ENCODE results near the gene MAP3K4.

The MAP3K4 gene

DNA sequence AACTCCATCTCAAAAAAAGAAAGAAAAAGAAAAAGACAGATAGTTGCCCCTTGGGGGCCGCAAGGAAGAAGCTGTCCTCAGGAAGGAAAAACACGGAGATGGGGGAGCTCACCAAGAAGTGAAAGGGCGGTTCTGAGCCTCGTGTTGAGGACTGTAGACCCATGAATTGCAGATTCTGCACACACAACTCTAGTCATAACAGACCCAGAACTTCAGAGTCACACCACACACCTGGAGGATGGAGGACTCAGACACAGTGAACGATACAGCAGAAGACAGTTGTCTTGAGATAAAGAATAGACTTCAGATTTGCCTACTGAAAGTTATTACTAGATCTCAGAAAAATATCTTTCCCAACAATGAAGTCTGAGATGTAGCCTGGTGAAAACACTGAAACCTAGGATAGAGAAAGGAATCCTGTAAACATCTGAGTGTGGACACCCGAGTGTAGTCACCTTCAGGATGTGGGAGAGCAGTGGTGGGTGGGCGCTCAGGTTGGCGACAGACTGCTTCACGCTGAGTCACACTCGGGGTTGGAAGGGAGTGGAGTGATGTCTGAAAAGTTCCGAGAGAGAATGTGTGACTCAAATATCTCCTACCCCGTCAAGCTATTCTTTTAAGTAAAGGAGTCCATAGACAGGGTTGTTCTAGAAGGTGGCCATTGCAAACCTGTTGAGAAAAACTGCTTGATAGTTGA lies 88.1 kb downstream of the MAP3K4 start:
- DNase-seq (ENCODE audit: low read depth in 2 of 2, low spot score in 1 of 2), result no peak

DNA sequence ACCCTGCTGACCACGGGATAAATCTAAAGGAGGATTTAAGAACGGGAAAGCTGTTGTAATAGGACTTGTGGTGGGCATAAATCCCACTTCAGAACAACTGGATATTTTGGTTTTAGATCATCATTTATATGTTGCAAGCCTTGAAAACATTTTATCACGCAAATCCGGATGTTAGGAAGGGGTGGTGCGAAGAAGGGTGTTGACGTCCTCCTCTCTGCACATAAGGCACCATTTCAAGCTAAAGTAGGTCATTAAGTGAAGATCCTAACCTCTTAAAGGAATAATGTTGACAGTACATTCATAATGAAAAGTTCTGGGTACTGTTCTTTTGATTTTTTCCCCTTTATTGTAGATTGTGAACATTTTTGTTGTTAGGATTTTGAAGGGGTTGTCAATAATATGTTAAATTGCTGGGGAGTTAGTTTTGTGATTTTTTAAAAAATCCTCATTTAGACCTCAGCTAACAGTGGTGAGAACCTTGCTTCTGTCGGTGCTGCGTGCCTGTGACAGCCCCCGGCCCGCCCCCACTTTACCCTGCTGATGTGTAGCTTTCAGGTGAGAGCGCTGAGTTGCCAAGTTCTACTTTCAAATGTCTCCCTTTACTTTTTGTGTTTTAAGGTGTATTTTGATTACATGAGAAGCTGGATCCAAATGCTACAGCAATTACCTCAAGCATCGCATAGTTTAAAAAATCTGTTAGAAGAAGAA lies 88.8 kb downstream of the MAP3K4 start:
- DNase-seq (ENCODE audit: low read depth in 2 of 2, low spot score in 1 of 2), result no peak

DNA sequence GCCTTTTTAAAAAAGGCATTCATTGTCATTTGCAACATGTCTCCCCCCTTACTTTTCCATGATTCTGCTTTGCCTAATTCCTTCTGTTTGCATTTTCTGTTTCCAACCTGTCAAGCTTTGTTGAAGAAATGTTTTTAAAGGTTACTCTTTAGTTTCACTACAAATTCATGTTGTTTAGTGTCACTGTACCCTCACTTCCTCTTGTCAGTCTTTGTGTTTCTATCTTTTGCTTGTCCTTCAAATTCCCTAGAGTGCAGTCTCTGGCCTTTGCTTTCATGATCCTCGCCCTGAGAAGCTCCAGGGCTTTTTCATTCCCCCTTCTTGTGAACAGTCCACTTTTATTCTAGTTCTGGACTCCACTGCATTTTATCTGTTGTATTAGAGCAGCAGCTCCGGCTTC lies 90.6 kb downstream of the MAP3K4 start:
- no peak for DNase-seq (ENCODE audit: low read depth in 2 of 2, low spot score in 1 of 2)

DNA sequence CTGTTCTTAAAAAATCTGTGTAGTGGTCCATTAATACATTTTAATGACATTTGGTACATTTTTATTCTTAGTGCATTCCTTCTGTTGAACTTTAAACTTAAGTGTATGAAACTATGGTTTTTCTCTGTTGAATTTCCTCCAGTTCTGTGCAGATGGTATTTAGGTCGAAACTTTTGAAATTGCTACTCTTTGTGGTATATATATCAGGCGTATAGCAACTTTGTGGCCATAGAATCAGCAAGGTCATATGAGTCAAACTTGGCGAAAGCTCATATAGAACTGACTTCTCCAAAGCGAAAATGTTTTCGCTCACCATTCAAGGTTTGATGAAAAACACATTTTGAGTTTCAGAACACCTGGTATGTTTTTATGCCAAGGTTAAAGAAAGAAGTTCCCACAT lies 93.7 kb downstream of the MAP3K4 start:
- DNase-seq (ENCODE audit: low read depth in 2 of 2, low spot score in 1 of 2), result no peak

DNA sequence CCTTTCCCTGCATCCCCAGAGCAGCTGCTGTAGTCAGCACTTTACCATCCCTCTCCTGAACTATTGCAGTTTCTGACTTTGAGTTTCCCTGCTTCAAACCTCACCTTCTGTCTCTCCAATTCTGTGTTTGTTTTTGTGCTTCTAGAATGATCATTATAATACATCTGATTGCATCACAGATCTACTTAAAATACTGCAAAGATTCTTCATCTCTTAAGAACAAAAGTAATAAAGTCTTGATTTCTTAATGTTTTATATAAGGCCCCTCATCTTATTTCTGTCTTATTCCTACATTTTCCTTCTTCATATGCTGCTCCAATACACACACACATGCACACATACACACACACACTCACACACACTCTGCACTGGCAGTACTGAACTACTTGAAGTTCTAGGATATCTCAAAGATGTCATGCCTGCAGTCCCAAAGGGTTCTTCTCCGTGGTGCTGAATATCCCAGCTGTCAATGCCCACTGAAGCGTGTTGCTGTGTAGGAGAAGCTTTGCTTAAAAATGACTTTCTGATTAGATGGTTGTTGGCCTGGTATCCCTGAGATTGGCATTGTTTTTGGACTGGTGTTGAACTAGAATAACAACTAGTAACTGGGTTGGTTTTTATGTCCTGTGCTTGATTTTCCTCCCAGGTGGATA lies 97.2 kb downstream of the MAP3K4 start:
- no peak for DNase-seq (ENCODE audit: low read depth in 2 of 2, low spot score in 1 of 2)

DNA sequence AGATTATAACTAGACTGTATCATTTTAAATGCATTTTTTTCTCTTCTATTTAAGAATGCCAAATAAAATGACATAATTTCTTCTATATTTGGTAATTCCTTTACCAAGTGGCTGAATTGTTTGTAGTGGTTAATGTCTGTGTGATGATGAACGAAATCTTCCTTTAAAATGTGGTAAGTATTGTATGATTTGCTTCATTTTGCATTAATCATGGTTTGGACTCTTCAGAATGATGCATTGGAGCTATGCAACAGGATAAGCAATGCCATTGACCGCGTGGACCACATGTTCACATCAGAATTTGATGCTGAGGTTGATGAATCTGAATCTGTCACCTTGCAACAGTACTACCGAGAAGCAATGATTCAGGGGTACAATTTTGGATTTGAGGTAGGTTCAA lies 99.6 kb downstream of the MAP3K4 start:
- DNase-seq (ENCODE audit: low read depth in 2 of 2, low spot score in 1 of 2), result no peak

DNA sequence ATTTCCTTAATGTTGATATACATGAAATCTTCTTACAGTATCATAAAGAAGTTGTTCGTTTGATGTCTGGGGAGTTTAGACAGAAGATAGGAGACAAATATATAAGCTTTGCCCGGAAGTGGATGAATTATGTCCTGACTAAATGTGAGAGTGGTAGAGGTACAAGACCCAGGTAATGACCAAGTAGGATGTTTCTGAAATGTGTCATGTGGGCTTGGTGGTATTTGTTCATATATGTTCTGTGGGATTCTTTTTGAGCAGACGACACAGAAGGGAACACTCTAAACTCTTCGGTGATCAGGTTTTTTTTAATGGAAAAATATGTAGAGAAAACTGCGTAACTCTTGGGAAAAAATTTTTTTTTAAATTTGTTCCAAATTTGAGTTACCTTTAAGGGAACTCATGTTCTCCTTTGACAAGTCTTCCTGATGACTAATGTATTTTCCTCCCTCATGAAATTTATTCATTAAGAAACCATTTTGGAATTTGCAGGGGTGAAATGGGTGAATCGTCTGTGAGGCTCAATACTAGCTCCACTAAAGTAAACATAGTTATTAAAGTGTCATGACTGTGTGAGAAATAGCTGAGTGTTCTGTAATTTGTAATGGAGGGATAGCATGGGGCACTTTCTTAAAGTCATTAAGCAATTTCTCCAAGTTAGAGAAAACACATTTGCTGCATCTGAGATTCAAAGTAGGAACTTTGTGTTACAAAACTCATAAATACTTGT lies 100.6 kb downstream of the MAP3K4 start:
- no peak for DNase-seq (ENCODE audit: low read depth in 2 of 2, low spot score in 1 of 2)

DNA sequence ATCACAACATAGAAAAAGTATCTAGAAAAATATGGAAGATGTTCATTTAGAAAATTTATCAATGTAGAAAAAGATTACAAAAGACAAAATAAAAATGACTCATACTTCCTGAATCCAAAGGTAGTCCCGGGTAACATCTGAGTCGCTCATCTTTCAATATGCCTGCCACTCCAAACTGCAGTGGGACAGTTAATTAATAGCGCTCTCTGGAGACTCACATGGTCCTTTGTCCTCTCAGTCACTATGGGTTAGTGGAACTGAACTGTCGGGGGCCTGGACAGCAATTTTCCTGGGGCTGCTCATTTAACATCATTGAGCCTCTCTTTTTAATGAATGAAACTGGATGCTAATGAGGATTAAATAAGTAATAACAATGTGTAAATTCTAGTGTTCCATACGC lies 103.4 kb downstream of the MAP3K4 start:
- DNase-seq (ENCODE audit: low read depth in 2 of 2, low spot score in 1 of 2), result no peak

DNA sequence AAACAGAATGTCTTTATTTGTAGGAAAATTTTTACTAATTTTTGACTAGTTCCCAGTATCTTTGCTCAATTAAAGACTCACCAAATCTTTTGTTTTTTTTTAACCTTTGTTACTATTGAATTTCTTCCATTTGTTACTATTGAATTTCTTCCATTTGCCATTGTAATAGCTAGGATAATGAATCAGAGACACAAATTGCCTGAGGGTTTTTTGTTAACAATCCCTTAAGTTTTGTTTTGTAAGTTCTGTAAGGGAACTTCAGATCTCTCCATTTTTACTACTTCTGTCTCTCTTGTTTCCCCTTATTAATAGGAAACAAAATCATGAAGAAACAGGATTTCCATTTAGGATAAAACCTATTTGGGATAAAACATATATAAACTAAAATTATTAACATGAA lies 104.3 kb downstream of the MAP3K4 start:
- no peak for DNase-seq (ENCODE audit: low read depth in 2 of 2, low spot score in 1 of 2)

DNA sequence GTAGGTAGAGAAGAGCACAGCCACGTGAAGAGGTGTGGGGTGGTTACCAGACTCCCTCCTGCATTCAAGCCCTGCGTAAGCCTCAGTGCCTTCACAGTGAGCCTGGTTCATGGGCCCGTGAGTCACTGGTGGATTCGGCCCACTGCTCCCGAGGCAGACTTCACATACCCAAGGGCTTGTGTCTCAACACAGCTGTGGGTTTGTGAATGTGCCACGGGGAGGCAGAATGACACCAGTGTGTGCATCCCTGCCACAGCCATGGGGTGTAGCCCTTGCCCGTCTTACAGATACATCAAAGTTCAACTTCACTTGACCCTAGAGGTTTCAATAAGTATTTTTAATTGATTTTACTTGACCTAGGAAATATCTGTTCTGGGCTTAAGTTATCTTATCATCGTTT lies 108.5 kb downstream of the MAP3K4 start:
- no peak for DNase-seq (ENCODE audit: low read depth in 2 of 2, low spot score in 1 of 2)

DNA sequence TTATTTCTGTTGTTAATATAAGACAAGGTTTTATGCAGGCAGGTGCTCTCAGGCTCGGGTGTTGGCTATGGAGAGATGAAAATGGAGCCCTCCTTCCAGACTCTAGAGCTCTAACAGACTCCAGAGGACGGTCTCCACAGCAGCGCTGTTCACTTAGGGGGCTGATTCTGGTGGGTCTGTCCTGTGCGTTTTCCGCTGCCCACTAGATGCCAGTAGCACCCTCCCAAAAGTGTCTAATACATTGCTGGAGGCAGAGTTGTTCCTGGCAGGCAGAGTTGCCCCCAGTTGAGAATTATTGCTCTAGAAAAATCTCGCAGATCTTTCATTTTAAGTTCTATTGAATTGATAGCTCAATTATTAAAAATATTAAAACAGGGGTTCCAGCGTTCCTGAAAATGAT lies 109.9 kb downstream of the MAP3K4 start:
- no peak for DNase-seq (ENCODE audit: low read depth in 2 of 2, low spot score in 1 of 2)

DNA sequence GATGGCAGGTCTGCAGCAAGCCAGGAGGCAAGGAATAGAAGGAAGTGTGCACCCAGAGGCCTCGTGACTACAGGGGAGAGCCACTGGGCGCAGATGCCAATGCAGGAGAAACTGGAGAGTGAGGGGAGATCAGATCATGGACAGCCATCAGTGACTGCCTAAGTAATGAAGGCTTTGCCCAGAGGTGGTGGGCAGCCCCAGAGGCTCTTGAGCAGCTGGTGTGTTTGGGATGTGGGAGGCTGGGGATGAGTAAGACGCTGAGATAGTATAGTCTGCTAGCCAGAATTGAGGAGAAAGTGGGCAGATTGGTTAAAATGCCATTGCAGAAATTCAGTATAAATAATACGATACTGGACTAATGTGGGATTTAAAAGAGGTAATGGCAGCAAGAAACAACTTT lies 111.9 kb downstream of the MAP3K4 start:
- no peak for DNase-seq (ENCODE audit: low read depth in 2 of 2, low spot score in 1 of 2)

DNA sequence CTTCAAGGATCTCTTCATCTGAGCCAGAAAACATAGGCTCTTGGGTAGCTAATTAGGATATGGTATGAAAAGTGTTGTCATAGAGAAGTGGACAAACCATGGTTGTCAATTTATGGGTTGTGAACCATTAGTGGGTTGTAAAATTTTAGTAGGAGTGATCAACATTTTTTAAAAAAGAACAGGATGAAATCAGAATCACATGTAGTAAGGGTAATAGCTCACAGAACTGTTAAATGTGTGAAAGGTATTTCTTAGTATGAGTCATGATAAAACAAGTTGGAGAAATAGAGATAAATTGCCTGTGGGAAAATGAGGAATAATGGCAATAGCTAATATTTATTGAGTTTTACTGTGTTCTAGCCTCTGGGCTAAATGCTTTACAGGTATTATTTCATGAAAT lies 113.4 kb downstream of the MAP3K4 start:
- no peak for DNase-seq (ENCODE audit: low read depth in 2 of 2, low spot score in 1 of 2)

DNA sequence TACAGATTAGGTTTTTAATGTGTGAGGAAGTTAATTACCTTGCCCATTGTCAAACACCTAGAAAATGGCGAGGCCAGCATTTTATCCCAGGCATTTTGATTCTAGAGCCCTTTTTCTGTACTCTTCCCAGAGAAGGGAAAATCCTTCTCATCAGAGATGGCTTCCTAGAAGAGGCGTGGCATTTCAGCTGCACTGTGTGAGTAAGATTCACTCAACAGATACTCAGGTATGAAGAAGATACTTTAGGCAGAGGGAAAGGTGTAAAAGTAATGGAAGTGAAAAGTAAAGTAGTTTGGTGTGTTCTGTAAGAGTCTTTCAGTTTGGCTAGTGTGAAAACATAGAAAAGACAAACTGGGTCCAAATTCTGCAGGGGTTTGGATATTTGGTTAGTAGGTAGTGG lies 113.8 kb downstream of the MAP3K4 start:
- no peak for DNase-seq (ENCODE audit: low read depth in 2 of 2, low spot score in 1 of 2)

DNA sequence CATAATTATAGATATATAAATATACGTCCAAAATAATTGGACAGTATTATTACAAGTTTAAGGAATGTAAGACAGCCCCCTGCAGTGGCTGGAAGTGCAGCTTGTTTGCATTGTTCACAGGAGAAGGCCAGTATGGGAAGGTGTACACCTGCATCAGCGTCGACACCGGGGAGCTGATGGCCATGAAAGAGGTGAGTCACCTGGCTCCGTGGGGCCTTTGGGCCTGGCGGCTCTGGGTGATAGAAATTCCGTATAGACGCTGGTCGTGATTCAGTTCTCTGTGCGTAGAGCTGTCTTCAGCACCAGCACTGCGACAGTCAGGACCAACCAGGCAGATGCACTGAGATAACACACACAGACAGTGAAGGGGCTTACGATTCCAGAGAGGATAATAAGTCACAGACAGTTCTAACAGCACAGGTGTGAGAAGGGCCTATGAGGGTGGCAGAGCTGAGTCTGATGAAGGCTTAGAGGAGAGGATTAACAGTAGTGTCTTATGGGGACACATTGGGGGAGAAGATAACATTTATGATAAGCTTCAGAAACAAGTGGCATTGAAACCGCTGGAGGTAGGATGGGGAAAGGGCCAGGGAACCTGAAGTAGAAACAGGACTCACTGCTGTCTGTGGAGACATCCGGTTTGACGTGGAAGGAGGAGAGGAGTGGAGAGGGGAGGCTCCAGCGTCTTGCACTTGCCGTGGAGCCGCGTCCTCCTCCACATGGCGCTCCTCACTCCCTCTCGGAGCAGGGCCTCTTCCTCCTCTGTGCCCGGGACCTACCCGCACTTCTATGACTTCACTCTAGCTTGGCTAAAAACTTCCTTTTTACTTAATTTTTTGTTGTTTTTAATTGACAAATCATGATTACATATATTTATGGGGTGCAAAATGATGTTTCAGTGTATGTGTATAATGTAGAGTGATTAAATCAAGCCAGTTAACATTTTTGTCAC lies 116.5 kb downstream of the MAP3K4 start:
- no peak for DNase-seq (ENCODE audit: low read depth in 2 of 2, low spot score in 1 of 2)

DNA sequence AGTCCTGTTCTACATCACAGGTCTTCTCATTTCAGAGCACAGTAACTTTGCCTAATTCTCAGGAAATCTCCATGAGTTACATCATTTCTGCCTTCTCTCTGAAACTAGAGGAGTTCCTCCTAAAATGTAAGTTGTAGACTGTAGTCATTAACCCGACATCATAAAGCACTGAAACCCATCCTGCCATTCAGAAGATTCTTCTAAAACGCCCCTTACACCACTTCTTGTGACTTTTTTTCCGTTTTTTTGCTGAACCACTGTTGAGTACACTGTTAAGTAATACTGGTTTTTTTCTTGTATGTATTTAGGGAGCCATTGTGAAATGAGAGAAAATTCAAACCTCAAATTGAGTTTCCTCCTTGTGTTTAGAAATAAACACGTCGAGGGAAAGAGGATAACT lies 117.3 kb downstream of the MAP3K4 start:
- DNase-seq (ENCODE audit: low read depth in 2 of 2, low spot score in 1 of 2), result no peak

DNA sequence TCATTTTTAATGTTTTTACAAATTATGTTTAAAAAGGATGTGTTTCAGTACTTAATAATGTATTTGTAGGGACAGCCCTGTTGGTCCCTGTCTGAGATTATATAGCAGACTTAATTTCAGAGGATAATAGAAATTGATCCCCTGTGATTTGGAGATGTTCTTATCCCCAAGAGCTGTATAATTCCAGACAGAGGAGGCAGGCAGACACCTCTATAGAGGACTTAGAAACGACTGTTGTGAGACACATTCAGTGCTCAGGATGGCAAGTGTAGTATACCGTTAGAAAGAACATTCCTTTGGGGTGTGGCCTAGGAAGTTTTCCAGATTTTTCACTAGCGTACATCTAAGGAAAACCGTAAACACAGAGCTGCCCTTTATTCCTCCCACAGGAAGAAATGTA lies 117.8 kb downstream of the MAP3K4 start:
- DNase-seq (ENCODE audit: low read depth in 2 of 2, low spot score in 1 of 2), result no peak

DNA sequence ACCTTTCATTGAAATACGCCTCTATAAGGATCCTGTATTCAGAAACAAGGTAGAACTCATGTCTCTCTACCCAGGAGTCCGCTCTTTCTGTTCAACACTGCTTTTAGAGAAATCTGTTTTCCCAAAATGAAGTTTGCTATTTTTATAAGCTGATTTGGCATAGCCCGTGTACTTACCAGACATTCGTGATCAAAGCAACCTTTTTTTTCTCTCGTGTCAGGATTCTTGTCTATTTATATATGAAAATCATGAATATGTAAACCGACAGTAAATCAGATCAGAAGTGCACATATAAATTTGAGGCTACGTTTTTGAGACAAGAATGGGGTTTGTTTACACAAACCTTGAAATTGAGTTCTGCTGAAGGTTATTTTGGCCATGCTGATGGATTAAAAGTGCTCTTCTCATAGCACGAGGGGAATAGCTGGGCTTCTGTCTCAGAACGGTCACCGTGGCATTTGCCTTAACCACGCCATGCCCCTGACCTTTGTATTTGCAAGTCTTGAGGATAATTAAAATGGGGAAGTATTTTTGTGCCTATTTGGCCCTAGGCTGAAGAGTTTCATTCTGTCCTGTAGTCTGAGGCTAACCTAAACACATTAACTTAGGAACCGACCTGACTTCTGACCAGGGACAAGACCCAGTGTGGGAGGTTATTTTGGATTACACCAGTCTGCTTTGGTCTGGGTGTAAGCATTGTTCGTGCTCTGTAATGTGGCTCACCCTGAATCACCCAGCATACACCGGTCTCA lies 118.6 kb downstream of the MAP3K4 start:
- DNase-seq (ENCODE audit: low read depth in 2 of 2, low spot score in 1 of 2), result no peak

DNA sequence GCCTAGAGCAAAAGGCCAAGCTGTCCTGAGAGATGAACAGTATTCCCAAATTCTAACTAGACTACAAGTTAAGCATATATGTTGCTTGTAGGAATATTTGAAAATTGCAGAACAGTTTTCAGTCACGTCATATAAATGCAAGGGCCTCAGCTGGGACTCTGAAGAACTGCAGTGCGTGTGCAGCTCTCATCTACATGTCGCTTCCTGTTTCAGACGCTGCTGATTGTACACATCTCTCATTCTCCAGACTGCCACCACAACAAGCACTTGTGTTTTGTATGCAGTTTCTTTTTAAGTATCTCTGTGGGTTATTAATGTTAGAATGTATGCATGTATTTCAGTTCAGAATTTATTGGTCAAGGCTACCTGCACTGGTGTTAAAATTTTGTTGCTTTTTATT lies 119.7 kb downstream of the MAP3K4 start:
- DNase-seq (ENCODE audit: low read depth in 2 of 2, low spot score in 1 of 2), result no peak

DNA sequence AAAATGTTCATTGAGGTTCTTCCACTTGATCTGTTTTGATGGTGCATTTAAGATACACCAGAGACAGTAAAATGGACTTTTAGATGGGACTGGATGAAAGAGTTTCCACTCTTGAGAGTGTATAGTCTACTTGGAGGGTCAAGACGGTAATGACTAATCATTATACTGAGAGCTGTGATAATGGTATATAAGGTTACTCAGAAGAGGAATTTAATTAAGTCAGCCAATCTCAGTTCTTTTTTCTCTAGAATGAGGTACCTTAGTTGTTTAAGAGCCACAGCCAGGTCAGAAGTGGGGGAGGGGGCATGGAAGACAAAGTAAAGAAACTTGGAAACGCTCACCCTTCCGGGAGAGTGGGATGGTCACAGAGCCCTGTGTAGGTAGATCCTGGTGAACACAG lies 123.9 kb downstream of the MAP3K4 start:
- no peak for DNase-seq (ENCODE audit: low read depth in 2 of 2, low spot score in 1 of 2)

Measured in stimulated activated CD8-positive, alpha-beta memory T cell treated with anti-CD3 and anti-CD28 coated beads, Interleukin-4, amount 100 ng/mL, for 1 hour (primary cell).